HG02981 (cell line): ENCODE data around the gene GPR146.

Experiments
- ATAC-seq: cut with Tn5 transposase; IDR thresholded peaks from one replicate; pipeline ENCODE4 v1.9.1; 2021; ENCODE audit warnings: mild to moderate bottlenecking, moderate library complexity; ENCODE audit not compliant: unreplicated experiment

Gene GPR146

DNA sequence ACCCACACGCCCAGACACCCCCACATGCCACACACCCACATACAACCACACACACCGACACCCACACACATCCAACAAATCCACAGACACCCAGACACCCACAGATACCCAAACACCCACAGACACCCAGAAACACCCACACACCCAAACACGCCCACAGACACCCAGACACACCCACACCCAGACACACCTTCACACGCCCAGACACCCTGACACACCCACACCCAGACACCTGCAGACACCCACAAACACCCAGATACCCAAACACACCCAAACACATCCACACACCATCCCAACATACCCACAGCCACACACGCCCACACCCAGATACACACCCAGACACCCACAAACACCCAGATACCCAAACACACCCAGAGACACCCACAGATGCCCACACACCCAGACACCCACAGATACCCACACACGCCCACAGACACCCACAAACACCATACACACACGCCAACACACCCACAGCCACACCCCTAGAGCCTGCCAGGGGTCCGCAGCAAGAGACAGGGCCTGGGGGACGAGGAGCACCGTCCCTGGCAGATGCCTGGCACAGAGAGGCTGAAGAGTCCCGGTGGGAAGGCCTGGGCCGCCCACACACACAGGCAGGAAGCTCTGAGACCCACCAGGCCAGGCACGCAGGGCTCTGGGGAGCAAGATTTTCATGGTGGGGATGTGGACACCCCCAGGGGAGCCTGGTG lies 32.9 kb upstream of the GPR146 start:
- ATAC-seq, result no peak

DNA sequence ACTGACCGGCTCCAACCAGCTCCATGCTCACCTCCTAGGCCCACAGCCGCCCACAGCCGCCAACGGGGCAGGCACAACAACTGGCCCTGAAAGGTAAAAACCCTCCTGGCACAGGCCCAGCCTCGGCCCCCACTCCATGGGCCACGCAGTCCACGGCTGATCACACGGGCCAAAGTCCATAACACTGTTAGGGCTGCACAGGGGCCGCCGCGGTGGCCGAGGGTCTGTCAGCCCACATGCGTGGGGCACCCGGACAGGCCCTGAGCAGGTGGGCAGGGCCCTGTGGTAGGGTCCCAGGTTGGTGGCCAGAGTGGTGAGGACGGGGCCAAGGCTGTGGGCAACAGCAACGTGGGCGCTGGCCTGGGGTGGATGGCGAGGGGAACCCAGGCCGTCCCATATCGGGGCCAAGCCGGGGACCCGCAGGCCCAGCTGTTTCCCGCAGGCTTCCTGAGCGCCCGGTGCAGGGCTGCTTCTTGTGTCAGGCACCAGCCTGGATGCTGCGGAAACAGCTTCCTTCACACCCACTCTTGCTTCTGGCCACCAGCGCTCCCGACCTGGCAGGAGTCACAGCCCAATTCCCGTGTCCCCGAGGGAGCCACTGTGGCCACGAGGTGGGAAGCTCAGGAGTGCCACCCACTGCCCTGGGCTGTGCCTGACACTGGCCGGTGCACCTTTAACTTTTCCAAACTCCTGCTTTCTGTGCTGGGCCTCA lies 32.2 kb upstream of the GPR146 start:
- no peak for ATAC-seq

DNA sequence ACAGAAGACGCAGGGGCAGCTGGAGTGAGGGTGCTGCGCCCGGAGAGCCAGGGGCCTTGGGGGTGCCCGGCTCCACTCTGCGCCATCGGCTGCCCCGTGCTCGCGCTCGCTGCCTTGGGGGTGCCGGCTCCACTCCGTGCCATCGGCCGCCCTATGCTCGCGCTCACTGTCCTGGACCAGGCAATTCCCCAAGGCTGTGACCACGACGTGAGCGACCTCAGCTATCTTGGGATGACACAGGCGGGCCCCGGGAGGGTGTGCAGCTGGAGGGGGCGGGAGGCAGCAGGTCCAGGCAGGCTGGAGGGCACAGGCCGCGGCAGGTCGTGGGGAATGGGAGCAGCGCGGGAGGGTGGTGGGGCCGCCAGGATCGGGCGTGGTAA lies 31.6 kb upstream of the GPR146 start:
- no peak for ATAC-seq

DNA sequence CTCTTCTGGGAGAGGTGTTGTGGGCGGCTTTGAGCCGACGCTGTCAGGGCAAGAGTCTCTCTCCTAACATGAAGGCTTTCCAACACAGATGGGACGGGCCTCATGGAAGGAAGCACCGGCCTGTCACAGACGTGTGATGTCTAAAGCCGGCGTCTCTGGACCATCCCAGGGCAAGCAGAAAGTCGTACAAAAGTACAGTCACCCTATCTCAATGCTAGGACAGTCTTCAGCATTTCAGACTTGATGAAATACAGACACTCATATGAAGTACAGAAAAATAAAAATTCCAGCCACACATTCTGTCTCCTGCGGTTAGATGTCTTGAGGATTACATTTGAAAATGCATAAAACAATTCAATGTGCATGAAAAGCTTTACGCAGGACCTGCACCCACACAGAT lies 30.8 kb upstream of the GPR146 start:
- no peak for ATAC-seq

DNA sequence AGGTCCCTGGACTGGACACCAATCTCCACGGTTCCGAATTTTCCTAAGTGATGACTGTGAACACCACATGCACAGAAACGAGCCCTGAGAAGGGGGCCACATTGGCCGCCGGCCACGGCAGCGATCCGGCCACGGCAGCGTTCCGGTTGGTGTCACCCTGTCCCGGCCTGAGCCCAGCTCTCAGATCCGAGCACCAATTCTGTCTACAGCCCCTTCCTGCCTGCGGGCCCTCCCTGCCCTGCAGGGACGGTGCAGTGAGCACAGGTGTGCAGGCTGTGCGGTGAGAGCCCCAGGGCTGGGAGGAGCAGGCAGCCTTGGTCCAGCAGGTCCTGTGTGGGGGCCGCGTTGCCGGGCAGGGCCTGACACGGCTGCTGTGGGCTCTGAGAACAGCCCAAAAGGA lies 29.7 kb upstream of the GPR146 start:
- ATAC-seq, result no peak

DNA sequence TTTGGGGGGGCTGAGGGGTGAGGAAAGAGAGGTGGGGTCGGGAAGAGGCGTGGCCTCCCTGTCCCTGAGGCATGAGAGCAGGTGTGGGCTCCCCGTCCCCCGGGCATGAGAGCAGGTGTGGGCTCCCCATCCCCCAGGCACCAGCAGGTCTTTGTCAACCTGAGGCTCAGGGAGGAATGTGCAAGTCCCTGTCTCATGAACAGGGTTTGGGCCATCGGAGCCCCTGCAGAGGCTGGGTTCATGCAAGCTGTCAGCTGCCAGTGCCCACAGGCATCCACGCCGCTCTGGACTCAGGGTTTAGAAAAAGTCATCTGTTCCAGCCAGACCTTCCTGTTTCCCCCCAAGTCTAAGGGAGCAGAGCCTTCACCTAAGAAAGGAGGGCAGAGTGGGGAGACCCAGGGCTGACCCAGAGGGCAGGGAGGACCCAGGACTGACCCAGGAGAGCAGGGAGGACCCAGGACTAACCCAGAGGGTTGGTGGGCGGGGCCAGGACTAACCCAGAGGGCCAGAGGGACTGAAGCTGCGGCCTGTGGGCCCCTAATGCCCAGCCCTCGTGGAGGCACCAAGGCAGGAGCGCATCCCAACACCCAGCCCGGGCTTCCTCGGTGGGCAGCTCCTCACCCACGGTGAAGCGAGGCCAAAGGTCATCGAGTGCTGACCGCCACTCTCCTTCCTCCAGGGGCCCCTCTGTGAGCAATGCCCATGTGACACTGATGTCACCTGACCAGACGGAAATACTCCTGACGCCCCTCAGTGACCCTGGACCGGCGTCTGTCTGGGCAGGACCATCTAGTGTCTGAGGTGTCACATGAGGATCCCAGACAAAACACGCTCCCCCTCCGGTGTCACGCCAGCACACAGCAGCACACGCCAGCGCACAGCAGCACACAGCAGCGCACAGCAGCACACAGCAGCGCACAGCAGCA lies 28.9 kb upstream of the GPR146 start:
- no peak for ATAC-seq

DNA sequence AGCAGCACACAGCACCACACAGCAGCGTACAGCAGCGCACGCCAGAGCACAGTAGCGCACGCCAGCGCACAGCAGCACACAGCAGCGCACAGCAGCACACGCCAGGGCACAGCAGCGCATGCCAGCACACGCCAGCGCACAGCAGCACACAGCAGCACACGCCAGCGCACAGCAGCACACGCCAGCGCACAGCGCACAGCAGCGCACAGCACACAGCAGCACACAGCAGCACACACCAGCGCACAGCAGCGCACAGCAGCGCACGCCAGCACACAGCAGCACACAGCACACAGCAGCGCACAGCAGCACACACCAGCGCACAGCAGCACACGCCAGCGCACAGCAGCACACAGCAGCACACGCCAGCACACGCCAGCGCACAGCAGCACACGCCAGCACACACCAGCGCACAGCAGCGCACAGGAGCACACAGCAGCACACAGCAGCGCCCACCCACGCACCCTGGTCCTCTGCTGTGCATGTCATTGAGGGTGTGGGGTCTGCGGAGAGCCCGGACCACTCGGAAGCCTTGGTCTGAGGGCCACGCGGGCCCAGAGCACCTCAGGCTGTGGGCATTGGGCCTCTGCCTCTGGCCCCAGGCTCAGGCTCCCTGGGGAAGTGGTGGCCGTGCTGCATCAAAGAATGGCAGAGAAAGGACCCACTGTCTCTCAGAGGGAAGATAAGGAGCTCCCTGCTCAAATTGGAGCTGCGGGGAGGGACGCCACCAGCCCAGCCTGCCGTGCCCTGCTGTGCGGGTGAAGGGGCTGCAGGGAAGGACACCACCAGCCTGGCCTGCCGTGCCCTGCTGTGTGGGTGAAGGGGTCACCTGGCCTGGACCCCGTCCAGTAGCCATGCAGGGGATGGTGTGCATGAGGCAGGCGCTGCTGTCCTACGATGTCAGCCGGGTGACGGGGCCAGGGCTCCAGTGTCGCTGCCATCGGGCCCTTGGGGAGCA lies 27.5 kb upstream of the GPR146 start:
- ATAC-seq, result no peak

DNA sequence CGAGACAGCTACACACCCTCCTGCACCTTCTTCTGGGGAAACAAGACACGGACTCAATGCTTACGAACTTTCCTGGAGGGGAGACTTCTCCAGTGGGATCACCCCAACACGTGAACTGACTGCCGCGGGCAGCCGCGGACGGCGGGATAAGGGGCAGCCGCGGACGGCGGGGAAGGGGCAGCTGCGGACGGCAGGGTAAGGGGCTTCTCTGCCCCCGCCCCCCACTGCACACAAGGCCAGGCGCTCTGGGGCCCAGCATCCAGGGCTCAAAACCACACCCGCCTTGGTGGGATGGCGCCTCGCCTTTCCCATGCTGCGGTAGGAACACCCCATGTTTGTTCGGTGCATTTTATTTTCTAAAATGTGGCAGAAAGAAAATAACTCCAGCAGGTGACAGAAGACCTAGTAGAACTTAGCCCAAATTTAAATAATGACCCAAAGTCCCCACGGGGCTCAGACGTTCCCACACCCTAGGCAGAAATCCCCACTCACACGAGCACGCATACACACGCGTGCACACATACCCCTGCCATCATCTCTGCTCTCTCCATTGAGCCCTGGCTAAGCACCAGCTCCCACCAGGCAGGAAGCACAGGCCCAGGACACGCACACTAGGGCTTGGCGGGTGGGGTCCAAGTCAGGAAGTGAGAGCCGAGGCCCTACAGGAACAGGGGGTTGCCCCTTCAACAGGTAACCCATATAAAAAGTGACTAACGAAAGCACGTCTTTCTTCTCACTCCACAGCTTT lies 26.6 kb upstream of the GPR146 start:
- ATAC-seq, result no peak

DNA sequence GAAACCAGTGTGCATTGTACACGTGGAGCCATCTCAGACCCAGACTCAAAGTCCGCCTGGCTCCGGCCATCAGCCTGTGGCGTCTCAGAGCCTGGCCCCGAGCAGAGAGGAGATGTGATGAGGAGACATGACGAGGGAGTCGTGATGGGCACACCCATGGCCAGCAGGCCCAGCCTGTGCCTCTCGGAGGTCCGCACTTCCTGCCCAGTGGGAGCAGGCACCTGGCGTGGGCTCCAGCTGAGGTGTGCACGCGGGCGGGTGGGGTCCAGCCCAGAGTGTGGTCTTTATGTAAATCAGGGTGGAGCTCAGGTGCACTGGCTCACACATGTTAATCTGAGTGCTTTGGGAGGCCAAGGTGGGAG lies 26.0 kb upstream of the GPR146 start:
- no peak for ATAC-seq

DNA sequence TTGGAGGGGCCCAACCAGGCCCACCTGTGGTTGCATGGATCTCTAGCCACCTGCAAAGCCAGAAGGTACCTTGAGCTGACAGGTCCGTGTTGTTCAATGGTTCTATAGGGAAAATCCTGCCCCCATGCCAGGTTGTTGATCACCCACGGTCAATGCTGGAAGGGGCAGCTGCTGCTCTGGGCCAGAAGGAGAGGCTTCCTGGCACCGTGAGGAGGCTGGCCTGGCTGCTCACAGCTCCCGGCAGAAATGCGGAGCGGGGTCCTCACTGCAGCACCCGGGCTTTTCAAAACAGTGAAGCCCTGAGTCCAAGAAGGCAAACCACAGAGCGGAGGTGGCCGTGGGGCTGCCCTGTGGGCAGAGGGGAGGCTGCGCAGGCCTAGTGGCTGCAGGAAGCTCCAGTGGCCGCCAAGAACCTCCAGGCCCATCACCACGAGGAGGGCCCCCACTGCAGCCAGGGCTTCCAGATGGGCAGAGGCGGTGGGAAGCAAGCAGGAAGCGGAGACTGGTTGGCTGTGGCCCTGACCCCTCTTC lies 25.0 kb upstream of the GPR146 start:
- ATAC-seq, result no peak

DNA sequence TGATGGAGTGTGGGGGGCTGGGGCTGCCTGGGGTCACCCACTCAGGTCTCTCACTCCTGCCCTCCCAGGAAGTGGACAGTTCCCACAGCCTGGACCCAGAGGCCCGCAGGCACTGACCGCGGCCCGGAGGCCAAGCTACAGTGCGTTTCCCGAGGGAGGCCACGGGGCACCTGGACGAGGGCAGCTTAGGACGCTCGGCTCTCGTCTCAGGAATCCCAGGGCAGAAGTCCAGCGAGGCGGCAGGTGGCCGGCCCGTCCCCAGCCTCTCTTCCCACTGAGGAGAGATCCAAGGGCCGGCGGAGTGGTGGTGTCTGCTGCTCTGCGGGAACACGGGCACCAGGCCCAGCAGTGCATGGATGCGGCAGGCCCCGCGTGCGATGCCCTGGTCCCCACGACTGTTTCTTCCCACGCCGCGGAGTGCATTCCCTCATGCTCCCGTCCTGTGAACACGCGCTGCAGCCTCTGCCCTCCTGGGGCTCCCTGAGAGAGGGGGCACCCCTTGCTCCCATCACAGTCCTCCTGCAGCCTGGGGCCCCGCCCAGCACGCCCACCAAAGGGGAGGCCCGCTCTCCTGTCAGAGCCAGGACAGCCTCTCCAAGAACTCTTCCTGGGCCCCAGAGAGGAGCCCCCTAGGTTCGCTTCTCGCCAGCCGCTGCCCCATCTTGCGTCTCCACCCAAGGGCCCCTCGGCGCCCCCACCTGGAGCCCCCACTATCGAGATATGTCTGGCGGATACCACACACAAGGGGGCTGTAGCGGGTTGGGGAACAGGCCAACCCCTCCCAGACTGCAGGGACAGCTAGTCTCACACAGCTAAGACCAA lies 24.3 kb upstream of the GPR146 start:
- no peak for ATAC-seq

DNA sequence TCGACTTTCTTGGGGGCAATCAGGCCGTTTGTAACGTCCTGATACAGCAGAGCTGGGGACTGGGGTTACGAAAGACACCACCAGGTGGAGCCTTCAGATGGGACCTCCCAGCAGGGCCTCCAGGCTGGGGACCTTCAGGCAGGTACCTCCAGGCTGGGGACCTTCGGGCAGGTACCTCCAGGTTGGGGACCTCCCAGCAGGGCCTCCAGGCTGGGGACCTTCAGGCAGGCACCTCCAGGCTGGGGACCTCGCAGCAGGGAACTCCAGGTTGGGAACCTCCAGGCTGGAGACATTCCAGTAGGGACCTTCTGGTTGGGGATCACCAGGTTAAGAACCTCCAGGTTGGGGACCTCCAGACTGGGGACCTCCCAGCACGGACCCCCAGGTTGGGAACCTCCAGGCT lies 23.5 kb upstream of the GPR146 start:
- no peak for ATAC-seq

DNA sequence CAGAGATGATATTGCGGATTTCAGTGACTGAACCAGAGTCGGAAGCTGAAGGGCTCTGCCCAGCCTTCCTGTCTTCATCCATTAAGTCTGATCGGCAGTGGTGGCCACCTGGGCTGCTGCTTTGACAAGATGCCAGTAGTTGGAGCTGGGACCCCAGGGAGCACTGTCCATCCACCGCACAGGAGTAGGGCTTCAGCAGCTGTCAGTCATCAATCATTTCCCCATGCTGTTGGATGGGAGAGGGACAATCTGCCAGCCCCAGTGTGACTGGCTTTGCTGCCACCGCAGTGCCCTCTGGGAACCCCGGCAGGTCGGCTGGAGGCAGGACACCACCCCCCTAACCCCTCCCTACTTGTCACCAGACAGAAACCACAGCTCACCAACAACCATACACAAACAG lies 23.0 kb upstream of the GPR146 start:
- ATAC-seq, result no peak

DNA sequence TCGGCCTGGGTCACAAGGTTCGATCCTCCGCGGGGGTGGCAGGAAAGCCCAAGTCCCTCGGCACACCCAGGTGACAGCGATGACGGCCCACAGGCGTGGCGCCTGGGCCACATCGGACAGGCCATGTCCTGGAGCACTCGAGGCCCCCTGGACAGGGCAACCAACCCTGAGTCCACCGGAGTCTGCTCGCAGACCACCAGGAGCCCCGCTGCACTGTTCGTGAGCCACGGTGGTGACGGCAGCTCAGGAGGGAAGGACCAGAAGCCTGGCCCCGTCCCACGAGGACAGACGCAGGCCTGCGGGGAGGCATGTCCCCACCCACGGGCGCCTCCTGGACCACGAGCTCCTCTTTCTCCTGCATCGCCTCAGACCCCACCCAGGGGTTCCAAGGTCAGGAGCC lies 22.4 kb upstream of the GPR146 start:
- ATAC-seq, result no peak

DNA sequence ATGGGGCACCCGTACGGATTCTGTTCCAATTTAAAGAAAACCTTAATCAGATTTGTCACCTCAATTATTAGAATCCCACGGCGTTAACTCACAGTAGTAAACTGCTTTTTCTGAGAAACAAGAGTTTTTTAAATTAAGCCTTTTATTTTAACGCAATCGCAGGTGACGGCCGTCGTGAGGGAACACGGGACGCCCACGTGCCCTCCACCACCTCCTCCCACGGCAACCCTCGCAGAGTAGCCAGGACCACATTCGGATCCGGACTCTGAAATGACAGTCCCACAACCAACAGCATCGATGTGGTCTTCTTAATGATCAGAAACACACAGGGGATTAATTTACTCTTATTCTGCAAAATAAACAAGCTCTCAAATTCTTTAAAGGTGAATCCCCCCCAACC lies 22.0 kb upstream of the GPR146 start:
- no peak for ATAC-seq

DNA sequence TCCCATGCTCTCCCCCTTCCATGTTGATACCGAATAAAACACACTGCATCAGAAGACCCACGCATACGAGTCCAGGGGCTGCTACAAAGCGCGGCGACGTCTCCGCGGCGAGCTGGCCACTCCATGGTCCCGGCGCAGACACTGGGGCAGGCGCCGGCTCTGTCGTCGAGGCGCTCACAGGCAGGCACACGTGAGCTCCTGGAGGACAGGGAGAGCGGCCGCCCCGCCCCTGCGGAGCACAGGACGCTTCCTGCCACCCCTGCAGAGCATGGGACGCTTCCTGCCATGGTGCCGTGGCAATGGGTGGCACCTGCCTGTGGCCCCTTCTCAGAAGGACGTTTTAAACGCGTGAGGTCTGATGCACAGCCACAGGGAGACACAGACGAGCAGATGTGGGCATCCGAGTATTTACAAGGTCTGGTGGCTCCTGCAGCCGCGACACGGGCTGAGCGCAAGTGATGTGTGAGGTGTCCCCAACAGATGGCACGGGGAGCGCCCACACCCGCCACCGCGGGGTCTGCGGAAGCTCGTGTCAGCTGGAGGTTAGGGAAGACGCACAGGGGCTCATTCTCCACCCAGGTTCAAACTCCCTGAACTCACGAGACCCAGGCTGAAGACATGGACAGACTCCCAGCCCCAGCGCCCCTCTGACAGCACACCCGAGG lies 21.4 kb upstream of the GPR146 start:
- no peak for ATAC-seq

DNA sequence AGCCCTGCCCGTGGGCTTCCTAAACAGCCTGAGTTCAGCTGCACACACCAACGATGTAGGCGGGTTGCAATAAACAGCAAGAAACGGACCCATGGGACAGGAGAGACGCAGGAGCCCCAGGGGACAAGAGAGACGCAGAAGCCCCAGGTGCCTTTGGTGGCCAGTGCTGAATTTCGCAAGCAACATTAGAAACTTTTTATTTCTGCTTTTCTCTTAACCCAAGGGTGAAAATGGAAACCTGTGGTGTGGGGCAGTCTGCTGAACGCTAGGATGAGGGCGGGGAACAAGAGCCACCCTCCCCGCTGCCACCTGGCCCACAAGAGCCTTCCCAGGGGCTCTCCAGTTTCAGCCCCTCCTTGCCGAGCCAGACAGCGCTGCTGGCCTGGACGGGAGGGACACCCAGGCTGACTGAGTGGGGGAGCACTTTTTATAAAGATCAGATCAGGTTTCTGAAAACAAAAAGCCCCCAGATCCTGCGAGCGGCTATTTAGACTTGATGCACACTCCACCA lies 20.0 kb upstream of the GPR146 start:
- ATAC-seq, result peak; percentile 49
